Activated T-helper 17 cell treated with anti-CD3 and anti-CD28 coated beads, Interleukin-2, amount 50 U/mL, for 72 hours (primary cell): ENCODE measurements around the gene SHLD2. TPM values are rescaled to one million over a fixed set of nuclear protein-coding genes. Genes with fewer than 3 reads are reported as not detected.
"Not testable (repeated sequence)": the region's sequence is repeated elsewhere in the genome, so short reads cannot be mapped to it uniquely, and the experiment has no call there.

Experiments
- ATAC-seq: fragments of 150-1000 bp; cut with Tn5 transposase; replicated peaks from 2 replicates; pipeline ENCODE4 v1.10.0; 2021; ENCODE audit warnings: mild to moderate bottlenecking, moderate library complexity
- H3K27ac Mint-ChIP-seq: one replicate; pipeline ENCODE4 v1.8.0; 2022; ENCODE audit warnings: mixed read lengths
- H3K27me3 Mint-ChIP-seq: one replicate; pipeline ENCODE4 v1.8.0; 2022; ENCODE audit warnings: mixed read lengths
- H3K36me3 Mint-ChIP-seq: one replicate; pipeline ENCODE4 v1.8.0; 2022; ENCODE audit warnings: low read depth, mild to moderate bottlenecking, mixed read lengths
- H3K4me1 Mint-ChIP-seq: one replicate; pipeline ENCODE4 v1.8.0; 2022; ENCODE audit warnings: mixed read lengths
- H3K4me3 Mint-ChIP-seq: one replicate; pipeline ENCODE4 v1.8.0; 2022; ENCODE audit warnings: mild to moderate bottlenecking, mixed read lengths
- H3K9me3 Mint-ChIP-seq: one replicate; pipeline ENCODE4 v1.8.0; 2022; ENCODE audit warnings: mixed read lengths
- total RNA-seq, 2 donors: library from RNA; stranded (reverse); gene quantifications; one replicate each; pipeline ENCODE4 v1.2.3, GENCODE V29; 2022

Gene SHLD2
- total RNA-seq, 2 donors from 2014 or later, result 27.6 to 41.5 TPM

- H3K4me3 Mint-ChIP-seq, H3K27me3 Mint-ChIP-seq, H3K4me1 Mint-ChIP-seq, H3K27ac Mint-ChIP-seq, ATAC-seq, H3K9me3 Mint-ChIP-seq: not testable (repeated sequence)
- peaks cover 11% of the 10 kb centered on the region for H3K36me3 Mint-ChIP-seq
Observed at GRCh38 chr10:87142230-87143108, 47.5 kb downstream of the SHLD2 start.

- not testable (repeated sequence) for H3K27me3 Mint-ChIP-seq, H3K4me3 Mint-ChIP-seq, H3K36me3 Mint-ChIP-seq, H3K9me3 Mint-ChIP-seq, ATAC-seq, H3K27ac Mint-ChIP-seq, H3K4me1 Mint-ChIP-seq
Observed at GRCh38 chr10:87143109-87143418, 48.1 kb downstream of the SHLD2 start.

- not testable (repeated sequence) for H3K4me3 Mint-ChIP-seq, H3K9me3 Mint-ChIP-seq, ATAC-seq, H3K4me1 Mint-ChIP-seq, H3K36me3 Mint-ChIP-seq, H3K27ac Mint-ChIP-seq, H3K27me3 Mint-ChIP-seq
Observed at GRCh38 chr10:87145598-87145997, 50.6 kb downstream of the SHLD2 start.

GRCh38 chr10:87149020-87149609 is 54.1 kb downstream of the SHLD2 start:
- not testable (repeated sequence) for H3K9me3 Mint-ChIP-seq, H3K4me3 Mint-ChIP-seq, ATAC-seq, H3K4me1 Mint-ChIP-seq, H3K27ac Mint-ChIP-seq, H3K27me3 Mint-ChIP-seq
- H3K36me3 Mint-ChIP-seq, result peaks cover 18% of the 10 kb centered on the region

GRCh38 chr10:87151516-87151915 is 56.5 kb downstream of the SHLD2 start:
- ATAC-seq, H3K4me1 Mint-ChIP-seq, H3K4me3 Mint-ChIP-seq, H3K27ac Mint-ChIP-seq, H3K9me3 Mint-ChIP-seq, H3K27me3 Mint-ChIP-seq: not testable (repeated sequence)
- H3K36me3 Mint-ChIP-seq, result peaks cover 18% of the 10 kb centered on the region

GRCh38 chr10:87156841-87157240 is 61.8 kb downstream of the SHLD2 start:
- H3K9me3 Mint-ChIP-seq, H3K27me3 Mint-ChIP-seq, H3K4me3 Mint-ChIP-seq, H3K27ac Mint-ChIP-seq, ATAC-seq, H3K4me1 Mint-ChIP-seq: not testable (repeated sequence)
- H3K36me3 Mint-ChIP-seq, result peaks cover 38% of the 10 kb centered on the region

GRCh38 chr10:87157821-87158220 is 62.8 kb downstream of the SHLD2 start:
- not testable (repeated sequence) for ATAC-seq, H3K27ac Mint-ChIP-seq, H3K4me1 Mint-ChIP-seq, H3K4me3 Mint-ChIP-seq, H3K9me3 Mint-ChIP-seq, H3K27me3 Mint-ChIP-seq
- H3K36me3 Mint-ChIP-seq, result peaks cover 33% of the 10 kb centered on the region

GRCh38 chr10:87162703-87163293 is 67.8 kb downstream of the SHLD2 start:
- H3K36me3 Mint-ChIP-seq, result peaks cover 50% of the 10 kb centered on the region
- H3K4me3 Mint-ChIP-seq, H3K27me3 Mint-ChIP-seq, H3K9me3 Mint-ChIP-seq, H3K4me1 Mint-ChIP-seq, ATAC-seq, H3K27ac Mint-ChIP-seq: not testable (repeated sequence)

- peaks cover 46% of the 10 kb centered on the region for H3K36me3 Mint-ChIP-seq
- H3K27me3 Mint-ChIP-seq, H3K4me3 Mint-ChIP-seq, H3K4me1 Mint-ChIP-seq, H3K27ac Mint-ChIP-seq, H3K9me3 Mint-ChIP-seq, ATAC-seq: not testable (repeated sequence)
Observed at GRCh38 chr10:87163414-87163813, 68.4 kb downstream of the SHLD2 start.

GRCh38 chr10:87169857-87170256 is 74.9 kb downstream of the SHLD2 start:
- H3K9me3 Mint-ChIP-seq, H3K4me1 Mint-ChIP-seq, H3K4me3 Mint-ChIP-seq, ATAC-seq, H3K27ac Mint-ChIP-seq, H3K27me3 Mint-ChIP-seq: not testable (repeated sequence)
- H3K36me3 Mint-ChIP-seq, result peaks cover 30% of the 10 kb centered on the region

- not testable (repeated sequence) for ATAC-seq, H3K27ac Mint-ChIP-seq, H3K4me3 Mint-ChIP-seq, H3K4me1 Mint-ChIP-seq, H3K9me3 Mint-ChIP-seq, H3K27me3 Mint-ChIP-seq
- H3K36me3 Mint-ChIP-seq, result peaks cover 26% of the 10 kb centered on the region
Observed at GRCh38 chr10:87170705-87171104, 75.7 kb downstream of the SHLD2 start.

GRCh38 chr10:87171670-87172069 is 76.7 kb downstream of the SHLD2 start:
- not testable (repeated sequence) for H3K4me1 Mint-ChIP-seq, ATAC-seq, H3K9me3 Mint-ChIP-seq, H3K27ac Mint-ChIP-seq, H3K27me3 Mint-ChIP-seq, H3K4me3 Mint-ChIP-seq
- H3K36me3 Mint-ChIP-seq, result peaks cover 27% of the 10 kb centered on the region

- H3K27me3 Mint-ChIP-seq, ATAC-seq, H3K9me3 Mint-ChIP-seq, H3K4me3 Mint-ChIP-seq, H3K4me1 Mint-ChIP-seq, H3K27ac Mint-ChIP-seq: not testable (repeated sequence)
- peaks cover 23% of the 10 kb centered on the region for H3K36me3 Mint-ChIP-seq
Observed at GRCh38 chr10:87172178-87172577, 77.2 kb downstream of the SHLD2 start.

GRCh38 chr10:87177587-87177986 is 82.6 kb downstream of the SHLD2 start:
- not testable (repeated sequence) for H3K4me3 Mint-ChIP-seq, ATAC-seq, H3K4me1 Mint-ChIP-seq, H3K27me3 Mint-ChIP-seq, H3K9me3 Mint-ChIP-seq, H3K27ac Mint-ChIP-seq
- peaks cover 31% of the 10 kb centered on the region for H3K36me3 Mint-ChIP-seq

GRCh38 chr10:87184421-87184820 is 89.4 kb downstream of the SHLD2 start:
- Mint-ChIP-seq H3K36me3 (peaks cover 80% of the 10 kb centered on the region), H3K27ac (peak overlapping the region; percentile 45)
- H3K27me3 Mint-ChIP-seq, H3K4me3 Mint-ChIP-seq, H3K4me1 Mint-ChIP-seq, ATAC-seq, H3K9me3 Mint-ChIP-seq: not testable (repeated sequence)
